Stimulated activated CD8-positive, alpha-beta memory T cell treated with anti-CD3 and anti-CD28 coated beads, Interleukin-7, amount 100 ng/mL, for 24 hours (primary cell): ENCODE results near the gene PTRH2.
"Not testable (repeated sequence)": the region's sequence is repeated elsewhere in the genome, so short reads cannot be mapped to it uniquely, and the experiment has no call there.

ENCODE experiments used
- DNase-seq: peaks from one replicate; pipeline ENCODE4 v3.0.0-alpha.2; 2020; ENCODE audit warnings: low read depth

Gene PTRH2

GRCh38 chr17:59669411-59669810 is 37.8 kb downstream of the PTRH2 start:
- DNase-seq, result no peak

- no peak for DNase-seq
These were observed 38.4 kb downstream of the PTRH2 start for GRCh38 chr17:59668816-59669215.

GRCh38 chr17:59666235-59666634 is 41.0 kb downstream of the PTRH2 start:
- no peak for DNase-seq

- not testable (repeated sequence) for DNase-seq
These were observed 50.6 kb downstream of the PTRH2 start for GRCh38 chr17:59656624-59657023.

GRCh38 chr17:59652119-59652518 is 55.1 kb downstream of the PTRH2 start:
- DNase-seq, result no peak

- no peak for DNase-seq
These were observed 55.9 kb downstream of the PTRH2 start for GRCh38 chr17:59651346-59651745.

GRCh38 chr17:59650642-59651041 is 56.6 kb downstream of the PTRH2 start:
- DNase-seq, result no peak

GRCh38 chr17:59649886-59650285 is 57.3 kb downstream of the PTRH2 start:
- DNase-seq, result no peak
